Neutrophil (primary cell): ENCODE measurements around the gene TNFRSF12A.
"Not testable (repeated sequence)": the region's sequence is repeated elsewhere in the genome, so short reads cannot be mapped to it uniquely, and the experiment has no call there.

ENCODE experiments used
- H3K27ac ChIP-seq: fragments of 200-600 bp; sonication (generic); 2 replicates; pipeline ENCODE4 v1.5.1; 2016; ENCODE audit warnings: mild to moderate bottlenecking, moderate library complexity
- H3K27me3 ChIP-seq: fragments of 200-600 bp; sonication (generic); 2 replicates; pipeline ENCODE4 v1.6.0; 2016; ENCODE audit warnings: mild to moderate bottlenecking
- H3K36me3 ChIP-seq: fragments of 200-600 bp; sonication (generic); 2 replicates; pipeline ENCODE4 v1.5.1; 2017
- H3K4me1 ChIP-seq, 2 experiments: fragments of 200-600 bp in 1 of 2; sonication (generic) in 1 of 2; 1 replicate in 1 of 2; 2 replicates in 1 of 2; pipeline versions ENCODE4 v1.5.1 to v1.6.1; 2013 to 2016; ENCODE audit warnings: low read depth in 1 of 2, low read length in 1 of 2, mild to moderate bottlenecking in 1 of 2, moderate library complexity in 1 of 2; ENCODE audit not compliant: control insufficient read depth in 1 of 2, insufficient read depth in 1 of 2
- H3K4me3 ChIP-seq, 2 experiments: fragments of 200-600 bp in 1 of 2; sonication (generic) in 1 of 2; 1 replicate in 1 of 2; 2 replicates in 1 of 2; pipeline ENCODE4 v1.5.1; 2013 to 2016; ENCODE audit warnings: low read depth in 1 of 2, low read length in 1 of 2, mild to moderate bottlenecking in 1 of 2, moderate library complexity in 1 of 2
- H3K9me3 ChIP-seq: fragments of 200-600 bp; sonication (generic); 2 replicates; pipeline ENCODE4 v1.5.1; 2016
- CTCF ChIP-seq: fragments of 200-600 bp; sonication (generic); IDR thresholded peaks from 2 replicates; pipeline ENCODE4 v1.5.1; 2016; ENCODE audit warnings: antibody characterized with exemption

TNFRSF12A gene

GRCh38 chr16:3051494-3051893, 31.3 kb downstream of the TNFRSF12A start:
- Histone ChIP-seq H3K9me3 (no peaks in the 10 kb centered on the region), H3K27me3 (no peaks in the 10 kb centered on the region), H3K27ac (peak overlapping the region; percentile 94), H3K4me1 (peaks cover 81 to 91% of the 10 kb centered on the region in 2 experiments), H3K36me3 (peaks cover 66% of the 10 kb centered on the region), H3K4me3 (peak overlapping the region; percentile 99)
- no peak for TF ChIP-seq CTCF

DNA sequence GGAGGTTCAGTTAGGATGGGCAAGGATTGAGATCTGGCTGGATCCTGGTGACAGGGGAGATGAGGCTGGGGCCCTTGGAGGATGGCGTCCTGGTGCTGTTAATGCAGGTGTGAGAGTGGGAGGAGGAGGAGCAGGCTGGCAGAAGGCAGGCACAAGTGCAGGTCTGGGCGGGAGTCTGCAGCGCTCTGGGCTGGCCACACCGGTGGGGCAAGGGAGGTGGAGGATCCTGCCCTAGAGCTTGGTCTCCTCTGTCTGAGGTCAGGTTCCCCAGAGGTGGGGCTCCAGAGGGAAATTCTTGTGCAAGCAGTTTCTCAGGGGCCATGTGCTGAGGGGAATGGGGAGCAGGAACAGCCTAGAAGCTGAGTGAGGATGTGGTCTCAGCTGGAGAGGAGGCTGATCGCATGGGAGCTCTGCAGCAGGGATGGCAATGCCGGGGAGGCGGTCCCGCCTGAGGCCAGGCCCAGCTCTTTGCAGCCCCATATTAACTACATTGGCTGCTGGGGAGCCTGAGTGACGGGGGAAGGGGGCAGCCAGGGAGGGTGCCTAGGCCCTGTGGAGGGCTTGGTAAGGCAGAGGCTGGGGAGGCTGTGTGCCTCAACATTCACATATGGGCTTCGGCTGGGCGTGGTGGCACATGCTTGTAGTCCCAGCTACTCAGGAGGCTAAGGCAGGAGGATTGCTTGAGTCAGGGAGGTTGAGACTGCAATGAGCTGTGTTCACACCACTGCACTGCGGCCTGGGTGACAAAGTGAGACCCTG, 32.6 kb downstream of the TNFRSF12A start:
- H3K27ac ChIP-seq = peak overlapping the region; percentile 94
- H3K36me3 ChIP-seq = peaks cover 78% of the 10 kb centered on the region
- not testable (repeated sequence) for H3K27me3 ChIP-seq, H3K9me3 ChIP-seq
- H3K4me1 ChIP-seq = peaks cover 93 to 99% of the 10 kb centered on the region in 2 experiments
- H3K4me3 ChIP-seq = peak overlapping the region; percentile 99

DNA sequence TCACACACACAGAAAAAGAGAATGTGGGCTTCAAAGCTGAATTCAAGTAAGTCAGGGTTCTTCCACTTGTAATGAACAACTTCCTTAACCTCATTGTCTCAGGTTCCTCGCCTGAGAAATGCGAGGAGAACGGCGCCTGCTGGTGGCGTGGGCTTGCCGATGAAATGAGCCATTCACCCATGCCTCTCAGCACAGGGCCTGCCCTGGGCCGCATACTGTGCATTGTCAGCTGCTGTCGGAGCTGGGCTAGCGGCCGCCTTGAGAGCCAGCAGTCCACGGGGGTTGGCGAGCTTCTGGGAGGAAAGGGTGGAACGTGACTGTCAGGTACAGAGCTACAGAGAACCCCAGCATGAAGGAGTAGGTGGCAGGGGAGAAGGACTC, 33.2 kb downstream of the TNFRSF12A start:
- H3K36me3 ChIP-seq = peaks cover 78% of the 10 kb centered on the region
- not testable (repeated sequence) for H3K27me3 ChIP-seq, H3K9me3 ChIP-seq
- H3K4me3 ChIP-seq = peak overlapping the region; percentile 99
- TF ChIP-seq CTCF = peak; percentile 15
- H3K27ac ChIP-seq = peak overlapping the region; percentile 94
- H3K4me1 ChIP-seq = peaks cover 95 to 99% of the 10 kb centered on the region in 2 experiments

DNA sequence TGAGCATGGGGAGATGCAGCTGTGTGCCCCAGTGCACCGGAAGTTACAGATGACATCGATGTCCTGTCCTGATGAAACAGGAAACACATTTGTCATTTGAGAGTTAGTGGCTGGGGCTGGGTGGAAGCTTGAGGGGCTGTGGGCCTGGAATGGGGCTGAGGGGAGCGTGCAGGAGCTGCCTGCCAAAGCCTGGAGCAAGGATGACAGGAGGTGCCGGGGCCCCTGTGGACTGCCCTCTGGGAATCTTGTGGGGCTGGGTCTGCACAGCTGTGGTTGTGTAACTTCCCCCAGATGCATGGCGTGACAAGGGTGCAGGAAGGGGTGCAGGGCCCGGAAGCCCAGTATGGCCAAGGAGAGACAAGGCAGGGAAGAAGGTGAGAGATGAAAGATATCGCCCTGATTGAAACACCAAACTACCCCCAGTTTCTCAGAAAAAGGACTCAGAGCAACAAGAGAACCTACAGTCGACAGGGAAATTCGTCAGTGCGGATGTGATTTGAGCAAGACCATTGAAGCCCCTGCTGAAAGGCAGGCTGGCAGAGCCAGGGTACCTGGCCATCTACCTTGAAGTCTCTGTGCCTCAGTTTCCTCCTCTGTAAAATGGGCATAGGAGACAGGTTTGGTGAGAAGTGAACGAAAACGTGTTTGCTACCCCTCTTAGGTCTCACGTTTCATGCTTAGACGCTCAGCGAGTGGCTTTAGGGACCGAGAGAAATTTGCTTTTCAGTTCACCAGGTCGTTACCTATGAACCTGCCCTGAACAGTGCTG, 35.0 kb downstream of the TNFRSF12A start:
- Histone ChIP-seq H3K27ac (peak overlapping the region; percentile 94), H3K9me3 (no peaks in the 10 kb centered on the region), H3K36me3 (peaks cover 78% of the 10 kb centered on the region), H3K4me3 (peak overlapping the region; percentile 98 to 99), H3K4me1 (peaks cover 92 to 97% of the 10 kb centered on the region in 2 experiments), H3K27me3 (no peaks in the 10 kb centered on the region)
- TF ChIP-seq CTCF = no peak

GRCh38 chr16:3055734-3056115, 35.6 kb downstream of the TNFRSF12A start:
- H3K4me1 ChIP-seq = peaks cover 92 to 97% of the 10 kb centered on the region in 2 experiments
- H3K9me3 ChIP-seq, H3K27me3 ChIP-seq: not testable (repeated sequence)
- peak overlapping the region; percentile 94 for H3K27ac ChIP-seq
- peak overlapping the region; percentile 98 to 99 for H3K4me3 ChIP-seq
- peaks cover 78% of the 10 kb centered on the region for H3K36me3 ChIP-seq

DNA sequence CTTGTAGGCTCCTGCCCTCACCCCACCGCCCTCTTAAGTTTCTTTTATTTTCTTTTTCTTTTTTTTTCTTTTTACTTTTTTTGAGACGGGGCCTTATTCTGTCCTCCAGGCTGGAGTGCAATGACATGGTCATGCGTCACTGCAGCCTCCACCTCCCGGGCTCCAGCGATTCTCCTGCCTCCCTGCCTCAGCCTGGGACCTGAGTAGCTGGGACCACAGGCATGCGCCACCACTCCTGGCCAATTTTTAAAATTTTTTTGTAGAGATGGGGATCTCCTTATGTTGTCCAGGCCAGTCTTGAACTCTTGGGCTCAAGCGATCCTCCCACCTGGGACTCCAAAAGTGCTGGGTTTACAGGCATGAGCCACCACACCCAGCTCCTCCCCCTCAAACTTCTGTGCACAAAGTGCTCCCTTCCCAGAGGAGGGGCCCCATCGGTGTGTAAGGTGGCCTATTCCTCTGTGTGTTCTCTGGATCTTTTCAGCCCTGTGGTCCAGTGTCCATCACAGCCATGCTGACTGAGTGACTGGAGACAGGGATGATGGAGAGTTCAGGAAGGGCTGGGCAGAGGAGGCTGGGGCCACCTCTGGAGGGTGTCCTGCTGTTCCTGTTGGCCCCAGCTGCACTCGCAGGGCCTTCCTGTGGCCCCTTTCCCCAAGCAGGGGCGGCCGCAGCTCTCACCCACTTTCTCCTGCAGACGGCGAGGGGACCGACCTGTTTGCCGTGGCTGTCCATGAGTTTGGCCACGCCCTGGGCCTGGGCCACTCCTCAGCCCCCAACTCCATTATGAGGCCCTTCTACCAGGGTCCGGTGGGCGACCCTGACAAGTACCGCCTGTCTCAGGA, 36.4 kb downstream of the TNFRSF12A start:
- Histone ChIP-seq H3K27ac (peak overlapping the region; percentile 94), H3K4me1 (peaks cover 90 to 97% of the 10 kb centered on the region in 2 experiments)

More for the DNA sequence above, 36.4 kb downstream of the TNFRSF12A start:
- Histone ChIP-seq H3K9me3 (no peaks in the 10 kb centered on the region), H3K36me3 (peaks cover 72% of the 10 kb centered on the region), H3K27me3 (no peaks in the 10 kb centered on the region), H3K4me3 (peak overlapping the region; percentile 98 to 99)
- no peak for TF ChIP-seq CTCF
